ENCODE data around the gene VCL. TPM values are rescaled to one million over a fixed set of nuclear protein-coding genes. Genes with fewer than 3 reads are reported as not detected.
"Not testable (repeated sequence)": the region's sequence is repeated elsewhere in the genome, so short reads cannot be mapped to it uniquely, and the experiment has no call there.

The VCL gene
- total RNA-seq, 2 donors from 2014 or later = 109 to 214 TPM

GRCh38 chr10:73998929-73999691 lies 1.2 kb downstream of the VCL start:
- Mint-ChIP-seq H3K27ac (peak overlapping the region; percentile 96), H3K27me3 (ENCODE audit: insufficient read depth) (no peaks in the 10 kb centered on the region), H3K9me3 (peaks cover 4% of the 10 kb centered on the region), H3K36me3 (ENCODE audit: low read depth) (peaks cover 20% of the 10 kb centered on the region), H3K4me3 (peak overlapping the region; percentile 93), H3K4me1 (peaks cover 39% of the 10 kb centered on the region)
- TF ChIP-seq CTCF (conservative IDR thresholded peaks at IDR 0.05) = peak; percentile 76
- whole genome bisulfite sequencing, 2 experiments (ENCODE audit: insufficient coverage in 1 of 2, insufficient read length in 1 of 2) = 0 to 2% methylated on average over 7 to 14 of the region's 14 CpGs
- peaks cover 37% of the 10 kb centered on the region for H3K36me3 ChIP-seq (ENCODE audit: control insufficient read depth, insufficient read depth, low read length)
- H3K4me1 ChIP-seq (ENCODE audit: control insufficient read depth, insufficient read depth, low read length) = peaks cover 3% of the 10 kb centered on the region
- H3K9ac ChIP-seq (ENCODE audit: extremely low read depth, low read length, poor library complexity, severe bottlenecking) = peak overlapping the region; percentile 94
- H3K4me3 ChIP-seq (ENCODE audit: low read length) = peak overlapping the region; percentile 99
- no peaks in the 10 kb centered on the region for H3K9me3 ChIP-seq (ENCODE audit: control insufficient read depth, low read length)
- DNase-seq = peak; percentile 82
- H3K27ac ChIP-seq (ENCODE audit: low read depth, low read length) = peak overlapping the region; percentile 95
- H3K27me3 ChIP-seq (ENCODE audit: control insufficient read depth, insufficient read depth, low read length, poor library complexity, severe bottlenecking) = no peaks in the 10 kb centered on the region

- Mint-ChIP-seq H3K9me3 (peaks cover 1% of the 10 kb centered on the region), H3K4me1 (peaks cover 37% of the 10 kb centered on the region), H3K27ac (peak overlapping the region; percentile 96), H3K36me3 (ENCODE audit: low read depth) (peaks cover 20% of the 10 kb centered on the region), H3K27me3 (ENCODE audit: insufficient read depth) (no peaks in the 10 kb centered on the region), H3K4me3 (peak overlapping the region; percentile 93)
- H3K36me3 ChIP-seq (ENCODE audit: control insufficient read depth, insufficient read depth, low read length) = peaks cover 38% of the 10 kb centered on the region
- no peak for TF ChIP-seq CTCF (conservative IDR thresholded peaks at IDR 0.05)
- no peaks in the 10 kb centered on the region for H3K27me3 ChIP-seq (ENCODE audit: control insufficient read depth, insufficient read depth, low read length, poor library complexity, severe bottlenecking)
- peak overlapping the region; percentile 99 for H3K4me3 ChIP-seq (ENCODE audit: low read length)
- 0% methylated on average over 1 of the region's 1 CpG; no CpG with 5 or more reads in 1 of the 2 experiments for WGBS, 2 experiments (ENCODE audit: insufficient coverage in 1 of 2, insufficient read length in 1 of 2)
- peak overlapping the region; percentile 94 for H3K9ac ChIP-seq (ENCODE audit: extremely low read depth, low read length, poor library complexity, severe bottlenecking)
- H3K4me1 ChIP-seq (ENCODE audit: control insufficient read depth, insufficient read depth, low read length) = peaks cover 2% of the 10 kb centered on the region
- no peaks in the 10 kb centered on the region for H3K9me3 ChIP-seq (ENCODE audit: control insufficient read depth, low read length)
- H3K27ac ChIP-seq (ENCODE audit: low read depth, low read length) = peak overlapping the region; percentile 95
- no peak for DNase-seq
Observed at GRCh38 chr10:73999703-74000102, 1.8 kb downstream of the VCL start.

- Mint-ChIP-seq H3K36me3 (ENCODE audit: low read depth) (peaks cover 23% of the 10 kb centered on the region), H3K27ac (peak overlapping the region; percentile 96), H3K4me3 (peak overlapping the region; percentile 93), H3K4me1 (peaks cover 32% of the 10 kb centered on the region)
- H3K27me3 ChIP-seq (ENCODE audit: control insufficient read depth, insufficient read depth, low read length, poor library complexity, severe bottlenecking); DNase-seq; H3K9me3 Mint-ChIP-seq; H3K27me3 Mint-ChIP-seq (ENCODE audit: insufficient read depth); H3K4me1 ChIP-seq (ENCODE audit: control insufficient read depth, insufficient read depth, low read length); H3K9me3 ChIP-seq (ENCODE audit: control insufficient read depth, low read length); H3K27ac ChIP-seq (ENCODE audit: low read depth, low read length): not testable (repeated sequence)
- Histone ChIP-seq H3K36me3 (ENCODE audit: control insufficient read depth, insufficient read depth, low read length) (peaks cover 42% of the 10 kb centered on the region), H3K9ac (ENCODE audit: extremely low read depth, low read length, poor library complexity, severe bottlenecking) (peak overlapping the region; percentile 94), H3K4me3 (ENCODE audit: low read length) (peak overlapping the region; percentile 99)
- WGBS, 2 experiments (ENCODE audit: insufficient coverage in 1 of 2, insufficient read length in 1 of 2) = 73 to 88% methylated on average over 7 to 11 of the region's 11 CpGs
Observed at GRCh38 chr10:74000244-74000643, 2.3 kb downstream of the VCL start.
